Activated CD8-positive, alpha-beta T cell treated with anti-CD3 and anti-CD28 coated beads for 36 hours (primary cell): ENCODE results near the gene PDE3B. TPM values are rescaled to one million over a fixed set of nuclear protein-coding genes. Genes with fewer than 3 reads are reported as not detected.
"Not testable (repeated sequence)": the region's sequence is repeated elsewhere in the genome, so short reads cannot be mapped to it uniquely, and the experiment has no call there.

Experiments used
- ATAC-seq: fragments of 200-7000 bp; cut with Tn5 transposase; one replicate; pipeline ENCODE4 v1.10.0; 2021; ENCODE audit warnings: mild to moderate bottlenecking, moderate library complexity
- CTCF ChIA-PET: fragments of 350-600 bp; sonication (Branson Sonifier 250); formaldehyde crosslinking; loops from one replicate; lab custom pipeline; 2021; ENCODE audit warnings: antibody characterized with exemption; lab: Charles Lee
- POLR2A ChIA-PET: fragments of 350-600 bp; sonication (Branson Sonifier 250); formaldehyde crosslinking; loops from one replicate; lab custom pipeline; 2021; ENCODE audit warnings: antibody characterized with exemption; lab: Charles Lee
- DNase-seq: peaks from one replicate; pipeline ENCODE4 v3.0.0-alpha.2; 2020
- H3K27ac Mint-ChIP-seq: one replicate; pipeline ENCODE4 v1.8.0; 2021; ENCODE audit warnings: mild to moderate bottlenecking, mixed read lengths
- H3K27me3 Mint-ChIP-seq: one replicate; pipeline ENCODE4 v1.8.0; 2021; ENCODE audit warnings: mixed read lengths
- H3K36me3 Mint-ChIP-seq: one replicate; pipeline ENCODE4 v1.8.0; 2021; ENCODE audit warnings: low read depth, mixed read lengths
- H3K4me1 Mint-ChIP-seq: one replicate; pipeline ENCODE4 v1.8.0; 2021; ENCODE audit warnings: low read depth, mixed read lengths
- H3K4me3 Mint-ChIP-seq: one replicate; pipeline ENCODE4 v1.8.0; 2021; ENCODE audit warnings: mild to moderate bottlenecking, moderate library complexity, mixed read lengths
- H3K9me3 Mint-ChIP-seq: one replicate; pipeline ENCODE4 v1.8.0; 2021; ENCODE audit warnings: mixed read lengths
- intact Hi-C: fragments of 100-400 bp; cut with micrococcal nuclease; formaldehyde crosslinking; loops from one replicate; pipeline ENCODE4 v1.10.0; 2022
- total RNA-seq, 2 experiments: library from RNA; stranded (reverse); gene quantifications; one replicate each; pipeline ENCODE4 v1.2.3, GENCODE V29; 2021
- TF ChIP-seq, protein P1 (sequence below): fragments of 200-600 bp; IDR thresholded peaks from one replicate; pipeline ENCODE4 v1.8.0; 2022; ENCODE audit warnings: antibody characterized with exemption, mild to moderate bottlenecking

The PDE3B gene
- total RNA-seq, 2 experiments from 2014 or later, result 42.3 to 43.1 TPM

DNA sequence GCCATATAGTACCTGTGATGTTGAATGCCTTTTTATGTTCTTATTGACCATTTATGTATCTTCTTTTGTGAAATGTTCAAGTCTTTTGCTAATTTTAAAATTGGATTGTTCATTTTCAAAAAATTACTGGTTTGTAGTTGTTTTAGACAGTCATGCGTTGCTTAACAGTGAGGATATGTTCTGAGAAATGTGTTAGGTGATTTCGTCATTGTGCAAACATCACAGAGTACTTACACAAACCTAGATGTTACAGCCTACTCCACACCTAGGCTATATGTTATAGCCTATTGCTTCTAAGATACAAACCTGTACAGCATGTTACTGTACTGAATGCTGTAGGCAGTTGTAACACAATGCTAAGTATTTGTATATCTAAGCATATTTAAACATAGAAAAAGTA, 32.5 kb downstream of the PDE3B start:
- H3K9me3 Mint-ChIP-seq, result peaks cover 13% of the 10 kb centered on the region
- DNase-seq (no peak), ATAC-seq (no peak)
- peaks cover 78% of the 10 kb centered on the region for H3K36me3 Mint-ChIP-seq
- no peak overlapping the region for H3K27ac Mint-ChIP-seq
- no peaks in the 10 kb centered on the region for H3K27me3 Mint-ChIP-seq
- TF ChIP-seq, protein P1, sequence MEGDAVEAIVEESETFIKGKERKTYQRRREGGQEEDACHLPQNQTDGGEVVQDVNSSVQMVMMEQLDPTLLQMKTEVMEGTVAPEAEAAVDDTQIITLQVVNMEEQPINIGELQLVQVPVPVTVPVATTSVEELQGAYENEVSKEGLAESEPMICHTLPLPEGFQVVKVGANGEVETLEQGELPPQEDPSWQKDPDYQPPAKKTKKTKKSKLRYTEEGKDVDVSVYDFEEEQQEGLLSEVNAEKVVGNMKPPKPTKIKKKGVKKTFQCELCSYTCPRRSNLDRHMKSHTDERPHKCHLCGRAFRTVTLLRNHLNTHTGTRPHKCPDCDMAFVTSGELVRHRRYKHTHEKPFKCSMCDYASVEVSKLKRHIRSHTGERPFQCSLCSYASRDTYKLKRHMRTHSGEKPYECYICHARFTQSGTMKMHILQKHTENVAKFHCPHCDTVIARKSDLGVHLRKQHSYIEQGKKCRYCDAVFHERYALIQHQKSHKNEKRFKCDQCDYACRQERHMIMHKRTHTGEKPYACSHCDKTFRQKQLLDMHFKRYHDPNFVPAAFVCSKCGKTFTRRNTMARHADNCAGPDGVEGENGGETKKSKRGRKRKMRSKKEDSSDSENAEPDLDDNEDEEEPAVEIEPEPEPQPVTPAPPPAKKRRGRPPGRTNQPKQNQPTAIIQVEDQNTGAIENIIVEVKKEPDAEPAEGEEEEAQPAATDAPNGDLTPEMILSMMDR, result no peak
- ChIA-PET CTCF (no interaction called here), POLR2A (no interaction called here)
- peaks cover 57% of the 10 kb centered on the region for H3K4me1 Mint-ChIP-seq
- no peak overlapping the region for H3K4me3 Mint-ChIP-seq
- intact Hi-C loops, result no loop called here

DNA sequence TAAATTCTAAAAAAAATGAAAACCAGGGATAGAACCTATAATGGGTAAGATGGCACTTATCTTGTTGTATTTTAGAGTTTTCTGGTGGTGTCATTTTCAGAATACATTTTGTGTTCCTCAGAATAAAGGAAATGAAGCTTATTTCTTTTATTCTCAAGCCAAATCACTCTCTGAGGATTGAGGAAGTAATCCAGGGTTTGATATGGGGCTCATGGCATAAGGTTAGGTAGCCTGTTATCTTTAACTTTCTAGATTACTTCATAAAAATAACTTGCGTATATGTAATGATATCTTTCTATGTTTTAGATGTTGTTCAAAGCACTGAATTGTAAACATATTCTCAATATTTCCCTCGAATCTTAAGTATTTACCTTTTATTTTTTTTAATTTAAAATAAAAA, 33.5 kb downstream of the PDE3B start:
- ChIA-PET CTCF (no interaction called here), POLR2A (no interaction called here)
- intact Hi-C loops, result no loop called here
- no peaks in the 10 kb centered on the region for H3K27me3 Mint-ChIP-seq
- H3K4me1 Mint-ChIP-seq, result peaks cover 61% of the 10 kb centered on the region
- TF ChIP-seq, protein P1, result no peak
- ATAC-seq (no peak), DNase-seq (no peak)
- H3K36me3 Mint-ChIP-seq, result peaks cover 84% of the 10 kb centered on the region
- no peak overlapping the region for H3K4me3 Mint-ChIP-seq
- no peak overlapping the region for H3K27ac Mint-ChIP-seq
- H3K9me3 Mint-ChIP-seq, result peaks cover 16% of the 10 kb centered on the region

DNA sequence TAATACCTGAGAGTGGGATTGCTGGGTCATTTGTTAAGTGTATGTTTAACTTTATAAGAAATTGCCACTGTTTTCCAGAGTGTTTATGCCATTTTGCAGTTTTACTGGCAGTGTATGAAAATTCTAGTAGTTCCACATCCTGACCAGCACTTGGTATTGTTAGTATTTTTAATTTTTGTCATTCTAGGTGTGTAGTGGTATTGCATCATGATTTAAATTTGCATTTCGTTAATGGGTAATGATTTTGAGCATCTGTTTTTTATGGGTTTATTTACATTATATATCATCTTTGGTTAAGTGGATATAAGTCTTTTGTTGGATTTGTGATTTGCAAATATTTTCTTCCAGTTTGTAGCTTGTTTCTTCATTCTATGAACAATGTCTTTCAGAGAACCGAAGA, 34.7 kb downstream of the PDE3B start:
- H3K9me3 Mint-ChIP-seq, result peaks cover 17% of the 10 kb centered on the region
- peaks cover 76% of the 10 kb centered on the region for H3K36me3 Mint-ChIP-seq
- H3K27me3 Mint-ChIP-seq, result no peaks in the 10 kb centered on the region
- TF ChIP-seq, protein P1, result no peak
- ChIA-PET CTCF (interaction anchor here (0.8 kb wide), 1 partner anchor 230 kb away, joined by 3 read pairs; no protein-coding TSS in a partner anchor), POLR2A (interaction anchor here (0.8 kb wide), 1 partner anchor 25 kb away, joined by 3 read pairs; no protein-coding TSS in a partner anchor)
- H3K4me1 Mint-ChIP-seq, result peaks cover 54% of the 10 kb centered on the region
- ATAC-seq, result no peak
- no peak overlapping the region for H3K4me3 Mint-ChIP-seq
- DNase-seq, result no peak
- no peak overlapping the region for H3K27ac Mint-ChIP-seq
- intact Hi-C loops, result no loop called here

DNA sequence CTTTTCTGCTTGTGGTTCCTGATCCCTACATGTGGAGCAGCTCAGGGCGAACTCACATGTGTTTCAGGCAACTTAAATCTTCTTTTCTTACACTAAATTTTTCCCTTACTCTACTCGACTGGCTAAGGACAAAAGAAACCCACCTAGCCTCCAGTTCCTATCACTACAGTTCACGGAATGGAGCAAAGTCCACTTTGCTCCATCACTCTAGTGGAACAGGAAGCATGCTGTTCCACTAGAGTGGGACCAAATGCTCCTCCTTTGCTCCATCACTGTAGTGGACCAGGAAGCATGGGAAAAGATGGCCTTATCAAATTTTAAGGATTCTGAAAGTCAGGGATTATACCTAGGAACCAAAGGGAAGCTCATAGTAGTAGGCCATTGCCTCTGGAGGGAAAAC, 36.1 kb downstream of the PDE3B start:
- Mint-ChIP-seq H3K9me3 (peaks cover 20% of the 10 kb centered on the region), H3K27me3 (no peaks in the 10 kb centered on the region), H3K4me3 (no peak overlapping the region), H3K27ac (peak overlapping the region; percentile 41), H3K36me3 (peaks cover 76% of the 10 kb centered on the region), H3K4me1 (peaks cover 55% of the 10 kb centered on the region)
- CTCF ChIA-PET, result no interaction called here
- TF ChIP-seq, protein P1, result no peak
- DNase-seq (no peak), ATAC-seq (no peak)
- POLR2A ChIA-PET, result interaction anchor here (0.6 to 1.0 kb wide), 3 partner anchors 29 to 158 kb away, joined by 3 read pairs; no protein-coding TSS in a partner anchor
- intact Hi-C loops, result no loop called here

DNA sequence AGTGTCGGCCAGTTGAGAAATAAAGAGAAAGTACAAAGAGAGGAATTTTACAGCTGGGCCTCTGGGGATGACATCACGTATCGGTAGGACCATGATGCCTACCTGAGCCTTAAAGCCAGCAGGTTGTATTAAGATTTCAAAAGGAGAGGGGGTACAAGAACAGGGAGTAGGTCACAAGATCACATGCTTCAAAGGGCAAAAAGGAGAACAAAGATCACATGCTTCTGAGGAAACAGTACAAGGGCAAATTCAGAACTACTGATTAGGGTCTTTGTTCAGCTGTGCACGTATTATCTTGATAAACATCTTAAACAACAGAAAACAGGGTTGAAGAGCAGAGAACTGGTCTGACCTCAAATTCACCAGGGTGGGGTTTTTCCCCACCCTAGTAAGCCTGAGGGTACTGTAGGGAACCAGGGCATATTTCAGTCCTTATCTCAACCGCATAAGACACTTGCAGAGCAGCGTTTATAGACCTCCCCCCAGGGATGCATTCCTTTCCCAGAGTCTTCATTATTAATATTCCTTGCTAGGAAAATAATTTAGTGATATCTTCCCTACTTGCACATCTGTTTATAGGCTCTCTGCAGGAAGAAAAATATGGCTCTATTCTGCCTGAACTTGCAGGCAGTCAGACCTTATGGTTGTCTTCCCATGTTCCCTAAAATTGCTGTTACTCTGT, 40.8 kb downstream of the PDE3B start:
- intact Hi-C loops, H3K27me3 Mint-ChIP-seq, DNase-seq, H3K4me3 Mint-ChIP-seq, ATAC-seq: not testable (repeated sequence)
- Mint-ChIP-seq H3K27ac (peak overlapping the region; percentile 72), H3K36me3 (peaks cover 51% of the 10 kb centered on the region), H3K9me3 (peaks cover 17% of the 10 kb centered on the region), H3K4me1 (peaks cover 56% of the 10 kb centered on the region)
- ChIA-PET CTCF (interaction anchor here (1.0 kb wide), 1 partner anchor 91 kb away, joined by 3 read pairs; no protein-coding TSS in a partner anchor), POLR2A (interaction anchor here (1.0 kb wide), 1 partner anchor 168 kb away, joined by 4 read pairs; no protein-coding TSS in a partner anchor)
